Measurements from ENCODE around the gene PRAC2. TPM values are rescaled to one million over a fixed set of nuclear protein-coding genes. Genes with fewer than 3 reads are reported as not detected.
A peak's percentile ranks its signal among the peaks of the same experiment; 100 is the strongest.

The PRAC2 gene
- total RNA-seq, 1 experiment from 2014 or later, result 44.1 TPM

- no TSS peak for BruUV-seq (replicated peaks)
- H4K20me1 ChIP-seq (ENCODE audit: low read length), result no peaks in the 10 kb centered on the region
- peaks cover 53% of the 10 kb centered on the region for H3K4me1 ChIP-seq (ENCODE audit: insufficient read depth, low read length)
- DNase-seq, result no peak
- H2AFZ ChIP-seq (ENCODE audit: low read length), result peak overlapping the region; percentile 46; the same call in 1 of the 2 replicates
- no peaks in the 10 kb centered on the region for H3K9me3 ChIP-seq (ENCODE audit: low read length)
- H3K9ac ChIP-seq (ENCODE audit: low read length), result no peak overlapping the region
- H3K36me3 ChIP-seq (ENCODE audit: low read depth, low read length), result no peaks in the 10 kb centered on the region
- peaks cover 33% of the 10 kb centered on the region for H3K79me2 ChIP-seq (ENCODE audit: low read length)
- intact Hi-C loops (cut with micrococcal nuclease), result no loop called here
- ATAC-seq, result no peak
- H3K4me3 ChIP-seq (ENCODE audit: low read length), result no peak overlapping the region
- no peak overlapping the region for H3K4me2 ChIP-seq (ENCODE audit: low read length)
- TF ChIP-seq EZH2phosphoT487 (IDR thresholded peaks at IDR 0.05; ENCODE audit: borderline replicate concordance, low read length) (no peak), EZH2 (IDR thresholded peaks at IDR 0.05; ENCODE audit: low read length, unreplicated experiment) (no peak), CTCF (conservative IDR thresholded peaks at IDR 0.05; ENCODE audit: low read depth, low read length) (no peak)
- no peak overlapping the region for H3K27ac ChIP-seq (ENCODE audit: low read length)
- ChIA-PET POLR2A (ENCODE audit: unreplicated experiment) (interaction anchor here (0.6 kb wide), 1 partner anchor 32 kb away, joined by 3 read pairs; no protein-coding TSS in a partner anchor), CTCF (interaction anchor here (0.6 to 1.5 kb wide), 4 partner anchors 23 to 76 kb away, joined by 3 to 13 read pairs (median 3); partner anchors contain the start of gene HOXB13)
- H3K9me2 ChIP-seq (replicated peaks; ENCODE audit: low read length), result no peaks in the 10 kb centered on the region
- H3F3A ChIP-seq (ENCODE audit: low read length, unreplicated experiment), result no peaks in the 10 kb centered on the region
- no peaks in the 10 kb centered on the region for H3K27me3 ChIP-seq (ENCODE audit: low read length)
Measured at GRCh38 chr17:48751733-48752398, 28.9 kb downstream of the PRAC2 start.

DNA sequence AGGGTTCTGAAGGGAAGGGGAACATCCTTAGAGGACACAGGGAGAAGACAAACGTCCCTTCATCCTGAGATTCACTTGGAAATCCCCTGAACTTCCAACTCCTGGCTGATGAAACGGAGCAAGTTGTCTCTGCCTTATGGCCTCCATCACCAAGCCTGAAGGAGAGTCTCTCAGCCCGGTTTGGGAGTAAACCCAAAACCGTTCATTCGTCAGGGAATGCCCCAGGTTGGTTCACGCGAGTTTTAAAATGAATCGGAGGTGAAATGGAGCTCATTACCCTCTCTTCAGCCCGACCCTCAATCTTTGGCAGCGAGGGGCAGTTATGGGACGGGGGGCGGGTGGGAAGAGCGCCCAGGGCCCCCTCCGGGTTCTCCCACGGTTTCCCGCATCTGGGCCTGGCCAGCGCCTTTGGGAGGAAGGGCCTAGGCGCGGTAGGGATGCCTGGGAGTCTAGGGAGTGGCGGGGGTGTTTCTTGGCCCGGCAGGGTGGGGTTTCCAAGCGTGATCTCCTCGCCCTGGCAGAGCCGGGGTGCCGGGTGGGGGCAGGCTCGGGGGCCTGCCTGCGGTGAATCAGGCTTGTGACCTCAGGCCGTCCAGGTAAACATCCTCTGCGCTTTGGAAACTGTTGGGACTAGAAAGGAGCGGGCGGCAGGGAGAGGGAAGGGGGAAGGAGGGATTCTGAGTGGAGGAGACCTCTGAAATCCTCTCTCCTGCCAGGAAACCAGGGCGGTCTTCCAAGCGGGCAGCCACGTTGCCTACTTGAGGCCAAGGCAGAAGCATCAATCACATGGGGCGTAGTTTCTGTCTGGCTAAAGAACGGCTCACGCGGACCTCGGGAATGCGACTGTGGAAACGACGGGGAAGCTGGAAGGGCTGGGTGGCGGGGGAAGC, 29.7 kb downstream of the PRAC2 start:
- intact Hi-C loops (cut with micrococcal nuclease), result no loop called here
- BruUV-seq (replicated peaks), result no TSS peak
- H3K9me2 ChIP-seq (replicated peaks; ENCODE audit: low read length), result no peaks in the 10 kb centered on the region
- peak overlapping the region; percentile 82; the same call in 1 of the 2 replicates for H3K27ac ChIP-seq (ENCODE audit: low read length)
- no peak overlapping the region for H3K4me3 ChIP-seq (ENCODE audit: low read length)
- ATAC-seq, result no peak
- H3K4me2 ChIP-seq (ENCODE audit: low read length), result no peak overlapping the region
- no peak for TF ChIP-seq EZH2phosphoT487 (IDR thresholded peaks at IDR 0.05; ENCODE audit: borderline replicate concordance, low read length)
- TF ChIP-seq EZH2 (IDR thresholded peaks at IDR 0.05; ENCODE audit: low read length, unreplicated experiment), result no peak
- TF ChIP-seq CTCF (conservative IDR thresholded peaks at IDR 0.05; ENCODE audit: low read depth, low read length), result no peak
- H2AFZ ChIP-seq (ENCODE audit: low read length), result no peak overlapping the region
- no peaks in the 10 kb centered on the region for H3K9me3 ChIP-seq (ENCODE audit: low read length)
- no peak overlapping the region for H3K9ac ChIP-seq (ENCODE audit: low read length)
- no peak for DNase-seq
- peaks cover 57% of the 10 kb centered on the region for H3K4me1 ChIP-seq (ENCODE audit: insufficient read depth, low read length)
- peaks cover 26% of the 10 kb centered on the region for H3K79me2 ChIP-seq (ENCODE audit: low read length)
- no peaks in the 10 kb centered on the region for H3K27me3 ChIP-seq (ENCODE audit: low read length)
- H4K20me1 ChIP-seq (ENCODE audit: low read length), result no peaks in the 10 kb centered on the region
- POLR2A ChIA-PET (ENCODE audit: unreplicated experiment), result no interaction called here
- H3F3A ChIP-seq (ENCODE audit: low read length, unreplicated experiment), result no peaks in the 10 kb centered on the region
- H3K36me3 ChIP-seq (ENCODE audit: low read depth, low read length), result no peaks in the 10 kb centered on the region
- CTCF ChIA-PET, result interaction anchor here (0.6 kb wide), 1 partner anchor 38 kb away, joined by 3 read pairs; no protein-coding TSS in a partner anchor
